Measurements from ENCODE around the gene KRT76.

- TF ChIP-seq CTCF (IDR thresholded peaks at IDR 0.05; ENCODE audit: borderline replicate concordance, extremely low read depth, low read length, poor library complexity, severe bottlenecking) (no peak), EZH2 (IDR thresholded peaks at IDR 0.05; ENCODE audit: borderline replicate concordance, low read depth, low read length, severe bottlenecking) (no peak)
Measured at GRCh38 chr12:52812073-52812400, 34.9 kb upstream of the KRT76 start.

Data from DND-41 (cell line).